GM12891 (cell line): ENCODE results near the gene FANCD2.

Experiments used
- POLR2A ChIP-seq: IDR thresholded peaks from 2 replicates; pipeline ENCODE4 v1.6.1; 2011; ENCODE audit warnings: low read depth, low read length, control low read depth
- POLR2AphosphoS5 ChIP-seq: IDR thresholded peaks from 2 replicates; pipeline ENCODE4 v1.6.1; 2011; ENCODE audit warnings: low read depth, low read length, control low read depth
- POU2F2 ChIP-seq: IDR thresholded peaks from 2 replicates; pipeline ENCODE4 v1.6.1; 2011; ENCODE audit warnings: low read depth, mild to moderate bottlenecking, control low read depth, low read length, moderate library complexity
- TAF1 ChIP-seq: IDR thresholded peaks from 2 replicates; pipeline ENCODE4 v1.6.1; 2011; ENCODE audit warnings: low read depth, low read length, control low read depth

GRCh38 chr3:10074666-10075065 is 48.4 kb downstream of the FANCD2 start:
- no peak for TF ChIP-seq POLR2AphosphoS5
- TF ChIP-seq POLR2A: no peak
- TF ChIP-seq TAF1: no peak
- no peak for TF ChIP-seq POU2F2
